C4-2B (cell line): ENCODE measurements around the gene PLXNA2.

ENCODE experiments used
- H3K27ac ChIP-seq: fragments of 450-650 bp; 2 replicates; pipeline ENCODE4 v1.5.1; 2017
- CTCF ChIP-seq: fragments of 450-650 bp; conservative IDR thresholded peaks from 2 replicates; pipeline ENCODE4 v1.5.1; 2017; ENCODE audit warnings: mild to moderate bottlenecking
- ZFX ChIP-seq: fragments of 450-650 bp; IDR thresholded peaks from 2 replicates; pipeline ENCODE4 v1.6.1; 2017

The PLXNA2 gene

GRCh38 chr1:208101661-208102431, 142.3 kb downstream of the PLXNA2 start:
- no peak overlapping the region for H3K27ac ChIP-seq
- no peak for TF ChIP-seq CTCF

GRCh38 chr1:208100906-208101305, 143.3 kb downstream of the PLXNA2 start:
- no peak for TF ChIP-seq ZFX
- no peak overlapping the region for H3K27ac ChIP-seq

- no peak overlapping the region for H3K27ac ChIP-seq
- TF ChIP-seq ZFX (no peak), CTCF (no peak)
Measured at GRCh38 chr1:208100106-208100505, 144.1 kb downstream of the PLXNA2 start.

- TF ChIP-seq CTCF: no peak
- TF ChIP-seq ZFX: no peak
- H3K27ac ChIP-seq: no peak overlapping the region
Measured at GRCh38 chr1:208098773-208099172, 145.4 kb downstream of the PLXNA2 start.

GRCh38 chr1:208093754-208094719, 150.1 kb downstream of the PLXNA2 start:
- no peak overlapping the region for H3K27ac ChIP-seq
- TF ChIP-seq ZFX (no peak), CTCF (peak; percentile 94)

GRCh38 chr1:208093046-208093445, 151.1 kb downstream of the PLXNA2 start:
- TF ChIP-seq ZFX (no peak), CTCF (no peak)
- H3K27ac ChIP-seq: no peak overlapping the region

GRCh38 chr1:208090388-208091301, 153.5 kb downstream of the PLXNA2 start:
- H3K27ac ChIP-seq: no peak overlapping the region
- TF ChIP-seq ZFX: no peak
- TF ChIP-seq CTCF: no peak
